K562 (cell line): ENCODE results near the gene PRKCB. TPM values are rescaled to one million over a fixed set of nuclear protein-coding genes. Genes with fewer than 3 reads are reported as not detected.

Source experiments
- ATAC-seq: fragments of 200-7000 bp; cut with Tn5 transposase; 3 replicates; pipeline ENCODE4 v1.9.1; 2020; ENCODE audit warnings: moderate library complexity
- BruUV-seq: library from RNA; stranded (reverse); fragments of 400-500 nt; replicated peaks from 2 replicates; lab custom pipeline; 2021; lab: Mats Ljungman, UMichigan
- CTCF ChIA-PET: fragments of 300-600 bp; formaldehyde crosslinking; extraction: SDS; loops from one replicate; lab custom pipeline; 2021; ENCODE audit warnings: low intra/inter-chr PET ratio; lab: Yijun Ruan, JAX
- POLR2A ChIA-PET: fragments of 300-600, 350-650 bp; sonication (Branson Sonifier 250); formaldehyde crosslinking; extraction: SDS; loops from one replicate; lab custom pipeline; 2021; ENCODE audit warnings: antibody characterized with exemption, inconsistent platforms; lab: Yijun Ruan, JAX
- DNase-seq, 4 experiments: peaks; one replicate each; pipeline versions ENCODE4 v3.0.0 to v3.0.0-alpha.2; 2011 to 2018; ENCODE audit warnings: low spot score in 3 of 4, mixed read lengths in 3 of 4; ENCODE audit errors: extremely low read depth in 1 of 4
- FAIRE-seq: peaks from 2 replicates; lab custom pipeline; 2011; peaks lifted over from hg19 to GRCh38; lab: Jason Lieb, UNC
- H2AFZ ChIP-seq: 2 replicates; pipeline ENCODE4 v1.6.0; 2011; ENCODE audit warnings: low read depth, low read length, control low read depth, inconsistent platforms
- H3K27ac ChIP-seq: fragments of 200-600 bp; 3 replicates; pipeline ENCODE4 v1.8.0; 2011; ENCODE audit warnings: low read depth, mild to moderate bottlenecking, control low read depth, inconsistent platforms, low read length, moderate library complexity, mixed read lengths; ENCODE audit errors: extremely low read depth
- H3K27me3 ChIP-seq, 2 experiments: fragments of 300-600 bp in 1 of 2; 2 replicates in 1 of 2; 3 replicates in 1 of 2; pipeline versions ENCODE4 v1.6.0 to v1.8.0; 2011; ENCODE audit warnings: inconsistent platforms in 2 of 2, low read length in 2 of 2, mild to moderate bottlenecking in 1 of 2, mixed read lengths in 1 of 2, moderate library complexity in 1 of 2; ENCODE audit not compliant: control insufficient read depth in 2 of 2, insufficient read depth in 2 of 2
- H3K36me3 ChIP-seq: fragments of 300-600 bp; 3 replicates; pipeline ENCODE4 v1.8.0; 2011; ENCODE audit warnings: mild to moderate bottlenecking, low read length, inconsistent platforms; ENCODE audit not compliant: control insufficient read depth, insufficient read depth
- H3K4me1 ChIP-seq, 2 experiments: fragments of 200-600 bp in 1 of 2; replicated peaks in 1 of 2; 2 replicates in 1 of 2; 3 replicates in 1 of 2; pipeline versions ENCODE4 v1.5.1 to v1.8.0; 2011; ENCODE audit warnings: inconsistent platforms in 2 of 2, low read length in 2 of 2, mild to moderate bottlenecking in 1 of 2, mixed read lengths in 1 of 2, moderate library complexity in 1 of 2; ENCODE audit not compliant: control insufficient read depth in 2 of 2, insufficient read depth in 2 of 2
- H3K4me2 ChIP-seq: 2 replicates; pipeline ENCODE4 v1.6.1; 2011; ENCODE audit warnings: low read length, control low read depth, inconsistent platforms, mixed read lengths; ENCODE audit not compliant: insufficient read depth
- H3K4me3 ChIP-seq: fragments of 200-600 bp; sonication (generic), shearing (Covaris generic); 2 replicates; pipeline ENCODE4 v1.5.1; 2016; ENCODE audit warnings: control low read depth, inconsistent platforms
- H3K79me2 ChIP-seq: fragments of 200-600 bp; 3 replicates; pipeline ENCODE4 v1.8.0; 2011; ENCODE audit warnings: low read length, inconsistent platforms; ENCODE audit not compliant: control insufficient read depth, insufficient read depth
- H3K9ac ChIP-seq, 2 experiments: 2 replicates each; pipeline versions ENCODE4 v1.6.0 to v1.6.1; 2011; ENCODE audit warnings: low read depth in 2 of 2, low read length in 2 of 2, control low read depth in 1 of 2, inconsistent platforms in 1 of 2, mild to moderate bottlenecking in 1 of 2, mixed read lengths in 1 of 2; ENCODE audit not compliant: insufficient read depth in 1 of 2
- H3K9me1 ChIP-seq: one replicate; pipeline ENCODE4 v1.6.0; 2011; ENCODE audit warnings: inconsistent platforms, mild to moderate bottlenecking, low read length, moderate library complexity; ENCODE audit not compliant: control insufficient read depth, insufficient read depth
- H3K9me3 ChIP-seq: replicated peaks from 2 replicates; pipeline ENCODE4 v1.5.1; 2011; ENCODE audit warnings: low read depth, low read length, inconsistent platforms; ENCODE audit not compliant: control insufficient read depth, insufficient read depth
- H4K20me1 ChIP-seq: replicated peaks from 2 replicates; pipeline ENCODE4 v1.6.1; 2011; ENCODE audit warnings: low read length, inconsistent platforms, mixed read lengths; ENCODE audit not compliant: control insufficient read depth, insufficient read depth
- ARID2 ChIP-seq: fragments of 450-650 bp; IDR thresholded peaks from 2 replicates; pipeline ENCODE4 v1.6.1; 2017; ENCODE audit warnings: antibody characterized with exemption, mild to moderate bottlenecking
- DNMT1 ChIP-seq: fragments of 450-650 bp; IDR thresholded peaks from 2 replicates; pipeline ENCODE4 v1.6.1; 2016; ENCODE audit warnings: antibody characterized with exemption, mild to moderate bottlenecking
- EGR1 ChIP-seq: fragments of 450-650 bp; conservative IDR thresholded peaks from 2 replicates; pipeline ENCODE4 v1.6.1; 2017; ENCODE audit warnings: mild to moderate bottlenecking
- ERF ChIP-seq: fragments of 450-650 bp; formaldehyde crosslinking; IDR thresholded peaks from 2 replicates; pipeline ENCODE4 v1.4.0; 2020; ENCODE audit warnings: mild to moderate bottlenecking, mixed read lengths
- JUNB ChIP-seq: fragments of 450-650 bp; formaldehyde crosslinking; conservative IDR thresholded peaks from 2 replicates; pipeline ENCODE4 v1.4.0; 2020; ENCODE audit warnings: mild to moderate bottlenecking
- NR3C1 ChIP-seq: sonication (generic); formaldehyde crosslinking; IDR thresholded peaks from 2 replicates; pipeline ENCODE4 v1.8.1; 2022; ENCODE audit warnings: missing genetic modification reagents
- PHF8 ChIP-seq: fragments of 200-600 bp; sonication (generic); IDR thresholded peaks from 2 replicates; pipeline ENCODE4 v1.6.1; 2012; ENCODE audit warnings: mixed run types, mild to moderate bottlenecking, inconsistent platforms, low read length, moderate library complexity, borderline replicate concordance
- SMAD3 ChIP-seq: fragments of 450-650 bp; formaldehyde crosslinking; conservative IDR thresholded peaks from 2 replicates; pipeline ENCODE4 v1.4.0; 2020; ENCODE audit warnings: mild to moderate bottlenecking
- SUPT5H ChIP-seq: fragments of 450-650 bp; IDR thresholded peaks from 2 replicates; pipeline ENCODE4 v1.6.1; 2016
- ZNF592 ChIP-seq: fragments of 450-650 bp; IDR thresholded peaks from 2 replicates; pipeline ENCODE4 v1.6.1; 2017; ENCODE audit warnings: antibody characterized with exemption, mild to moderate bottlenecking
- WGBS: fragments of 100-300 bp; shearing (Covaris generic); methylation state at CpG from one replicate; pipeline ENCODE4 v1.1.6; 2016; ENCODE audit warnings: low coverage, mixed read lengths; ENCODE audit not compliant: insufficient coverage; ENCODE audit errors: missing lambda C conversion rate; 5-methylcytosine and 5-hydroxymethylcytosine counted together
- in situ Hi-C: fragments of 300-500 bp; cut with MboI; formaldehyde crosslinking; loops from 4 replicates; pipeline ENCODE4 v1.15.0; 2018; ENCODE audit warnings: inconsistent platforms, mixed read lengths
- intact Hi-C: fragments of 100-400 bp; cut with micrococcal nuclease; formaldehyde crosslinking; loops from 2 replicates; pipeline ENCODE4 v1.14.2; 2022
- polyA plus RNA-seq, 8 experiments: library from polyadenylated mRNA; depleted of rRNA in 4 of 8; stranded (reverse) in 5 of 8; unstranded in 3 of 8; fragments of >200 nt; fragmentation: Nextera tagmentation in 2 of 8; fragmentation: Illumina TruSeq in 1 of 8; extraction: Ambion mirVana in 2 of 8; extraction: Trizol in 1 of 8; gene quantifications; 2 replicates each; pipeline versions ENCODE4 v1.2.1 to v1.2.3, GENCODE V29; 2011 to 2014; ENCODE audit warnings: inconsistent platforms in 1 of 8, missing spikeins in 1 of 8
- total RNA-seq, 7 experiments: library from RNA; depleted of rRNA in 6 of 7; stranded (reverse); fragments of >200 nt in 6 of 7; fragmentation: Illumina TruSeq in 2 of 7; extraction: Trizol in 2 of 7; gene quantifications; 2 replicates each; pipeline versions ENCODE4 v1.2.1 to v1.2.3, GENCODE V29; 2011 to 2021; ENCODE audit warnings: low replicate concordance in 1 of 7
- TF ChIP-seq, protein P1 (sequence below): fragments of 200-400 bp; formaldehyde crosslinking; IDR thresholded peaks from 2 replicates; pipeline ENCODE4 v1.6.1; 2017; ENCODE audit warnings: mild to moderate bottlenecking, low read depth, low read length, moderate library complexity
- TF ChIP-seq, protein P2 (sequence below), 2 experiments: fragments of 450-650 bp in 1 of 2; sonication (generic) in 1 of 2; formaldehyde crosslinking; conservative IDR thresholded peaks; 2 replicates each; pipeline versions ENCODE4 v1.4.0 to v1.8.1; 2020 to 2022; ENCODE audit warnings: mild to moderate bottlenecking in 1 of 2, missing genetic modification reagents in 1 of 2
- TF ChIP-seq, protein P3 (sequence below): fragments of 450-650 bp; formaldehyde crosslinking; conservative IDR thresholded peaks from 2 replicates; pipeline ENCODE4 v1.4.0; 2022; ENCODE audit warnings: mild to moderate bottlenecking, missing genetic modification characterization

The PRKCB gene
- total and polyA plus RNA-seq, 9 of the 15 experiments (the other 6 are each of a cell fraction or from before 2014, with no cell fraction given): 49.9 to 276 (median 148) TPM

- POLR2A ChIA-PET: interaction anchor here (0.8 to 1.6 kb wide), 2 partner anchors 8 to 11 kb away, joined by 3 to 4 read pairs; no protein-coding TSS in a partner anchor
- TF ChIP-seq ZNF592: no peak
- no peak for TF ChIP-seq JUNB
- TF ChIP-seq PHF8: no peak
- TF ChIP-seq, protein P1, sequence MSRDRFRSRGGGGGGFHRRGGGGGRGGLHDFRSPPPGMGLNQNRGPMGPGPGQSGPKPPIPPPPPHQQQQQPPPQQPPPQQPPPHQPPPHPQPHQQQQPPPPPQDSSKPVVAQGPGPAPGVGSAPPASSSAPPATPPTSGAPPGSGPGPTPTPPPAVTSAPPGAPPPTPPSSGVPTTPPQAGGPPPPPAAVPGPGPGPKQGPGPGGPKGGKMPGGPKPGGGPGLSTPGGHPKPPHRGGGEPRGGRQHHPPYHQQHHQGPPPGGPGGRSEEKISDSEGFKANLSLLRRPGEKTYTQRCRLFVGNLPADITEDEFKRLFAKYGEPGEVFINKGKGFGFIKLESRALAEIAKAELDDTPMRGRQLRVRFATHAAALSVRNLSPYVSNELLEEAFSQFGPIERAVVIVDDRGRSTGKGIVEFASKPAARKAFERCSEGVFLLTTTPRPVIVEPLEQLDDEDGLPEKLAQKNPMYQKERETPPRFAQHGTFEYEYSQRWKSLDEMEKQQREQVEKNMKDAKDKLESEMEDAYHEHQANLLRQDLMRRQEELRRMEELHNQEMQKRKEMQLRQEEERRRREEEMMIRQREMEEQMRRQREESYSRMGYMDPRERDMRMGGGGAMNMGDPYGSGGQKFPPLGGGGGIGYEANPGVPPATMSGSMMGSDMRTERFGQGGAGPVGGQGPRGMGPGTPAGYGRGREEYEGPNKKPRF: no peak
- no peak for TF ChIP-seq SUPT5H
- TF ChIP-seq, protein P2, sequence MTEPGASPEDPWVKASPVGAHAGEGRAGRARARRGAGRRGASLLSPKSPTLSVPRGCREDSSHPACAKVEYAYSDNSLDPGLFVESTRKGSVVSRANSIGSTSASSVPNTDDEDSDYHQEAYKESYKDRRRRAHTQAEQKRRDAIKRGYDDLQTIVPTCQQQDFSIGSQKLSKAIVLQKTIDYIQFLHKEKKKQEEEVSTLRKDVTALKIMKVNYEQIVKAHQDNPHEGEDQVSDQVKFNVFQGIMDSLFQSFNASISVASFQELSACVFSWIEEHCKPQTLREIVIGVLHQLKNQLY (CRISPR knock-in tag; conservative IDR thresholded peaks at IDR 0.05): no peak
- TF ChIP-seq, protein P3, sequence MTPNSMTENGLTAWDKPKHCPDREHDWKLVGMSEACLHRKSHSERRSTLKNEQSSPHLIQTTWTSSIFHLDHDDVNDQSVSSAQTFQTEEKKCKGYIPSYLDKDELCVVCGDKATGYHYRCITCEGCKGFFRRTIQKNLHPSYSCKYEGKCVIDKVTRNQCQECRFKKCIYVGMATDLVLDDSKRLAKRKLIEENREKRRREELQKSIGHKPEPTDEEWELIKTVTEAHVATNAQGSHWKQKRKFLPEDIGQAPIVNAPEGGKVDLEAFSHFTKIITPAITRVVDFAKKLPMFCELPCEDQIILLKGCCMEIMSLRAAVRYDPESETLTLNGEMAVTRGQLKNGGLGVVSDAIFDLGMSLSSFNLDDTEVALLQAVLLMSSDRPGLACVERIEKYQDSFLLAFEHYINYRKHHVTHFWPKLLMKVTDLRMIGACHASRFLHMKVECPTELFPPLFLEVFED: no peak
- no peak for TF ChIP-seq DNMT1
- no peak for TF ChIP-seq EGR1
- TF ChIP-seq NR3C1 (CRISPR knock-in tag): no peak
- no peak for TF ChIP-seq ERF
- no peak for TF ChIP-seq ARID2
- TF ChIP-seq SMAD3: no peak
Observed at GRCh38 chr16:23960081-23960885, 124.5 kb downstream of the PRKCB start.

More at GRCh38 chr16:23960081-23960885, 124.5 kb downstream of the PRKCB start:
- in situ Hi-C loops: no loop called here
- H2AFZ ChIP-seq: no peak overlapping the region
- DNase-seq (no peak), ATAC-seq (peak; percentile 16), FAIRE-seq (no peak)
- no peak overlapping the region; a peak in 1 of 4 replicates for H3K9ac ChIP-seq
- peaks cover 70% of the 10 kb centered on the region for H3K36me3 ChIP-seq
- H4K20me1 ChIP-seq: 0 out of 2 replicates have a peak, but pooled peaks cover 14% of the 10 kb centered on the region
- WGBS: 64% methylated on average over 5 of the region's 5 CpGs
- H3K27me3 ChIP-seq: no peaks in the 10 kb centered on the region
- CTCF ChIA-PET: no interaction called here
- no peak overlapping the region for H3K27ac ChIP-seq
- BruUV-seq: no TSS peak
- H3K4me1 ChIP-seq: peaks cover 4 to 30% of the 10 kb centered on the region in 2 experiments; a peak in 4 of 5 replicates
- no peaks in the 10 kb centered on the region for H3K9me3 ChIP-seq
- H3K4me3 ChIP-seq: no peak overlapping the region
- intact Hi-C loops: no loop called here
- peaks cover 3% of the 10 kb centered on the region for H3K9me1 ChIP-seq
- H3K4me2 ChIP-seq: no peak overlapping the region
- H3K79me2 ChIP-seq: peaks cover 96% of the 10 kb centered on the region
